Right atrium auricular region (tissue), 2 donors: ENCODE data around the gene SCAP. TPM values are rescaled to one million over a fixed set of nuclear protein-coding genes. Genes with fewer than 3 reads are reported as not detected.
"Not testable (repeated sequence)": the region's sequence is repeated elsewhere in the genome, so short reads cannot be mapped to it uniquely, and the experiment has no call there.

ENCODE experiments used
- DNase-seq: peaks from one replicate; pipeline ENCODE4 v3.0.0-alpha.2; 2019; ENCODE audit warnings: low spot score
- H3K27ac ChIP-seq, 2 donors: fragments of 200-600 bp; sonication (generic); 1 replicate in 1 of 2; 2 replicates in 1 of 2; pipeline ENCODE4 v1.5.1; 2016 to 2019
- H3K27me3 ChIP-seq, 2 donors: fragments of 200-600 bp; sonication (generic); one replicate each; pipeline versions ENCODE4 v1.5.1 to v1.6.0; 2017 to 2019
- H3K36me3 ChIP-seq: fragments of 200-600 bp; sonication (generic); one replicate; pipeline ENCODE4 v1.5.1; 2016
- H3K4me1 ChIP-seq, 2 donors: fragments of 200-600 bp; sonication (generic); one replicate each; pipeline versions ENCODE4 v1.5.1 to v1.6.0; 2017 to 2019
- H3K4me3 ChIP-seq, 2 donors: fragments of 200-600 bp; sonication (generic); 1 replicate in 1 of 2; 2 replicates in 1 of 2; pipeline ENCODE4 v1.5.1; 2017 to 2019; ENCODE audit warnings: mild to moderate bottlenecking in 1 of 2, moderate library complexity in 1 of 2
- H3K9me3 ChIP-seq, 2 donors: fragments of 200-600 bp; sonication (generic); one replicate each; pipeline ENCODE4 v1.5.1; 2019
- total RNA-seq, 2 donors: library from RNA; depleted of rRNA; stranded (reverse); fragments of >200 nt; gene quantifications; one replicate each; pipeline ENCODE4 v1.1.0, GENCODE V29; 2016
- TF ChIP-seq, protein P1 (sequence below), 2 donors: fragments of 200-600 bp; sonication (generic); IDR thresholded peaks; one replicate each; pipeline ENCODE4 v1.5.1; 2019; ENCODE audit warnings: antibody characterized with exemption in 2 of 2

Gene SCAP
- total RNA-seq, 2 donors from 2014 or later: 46.5 to 57.3 TPM

DNA sequence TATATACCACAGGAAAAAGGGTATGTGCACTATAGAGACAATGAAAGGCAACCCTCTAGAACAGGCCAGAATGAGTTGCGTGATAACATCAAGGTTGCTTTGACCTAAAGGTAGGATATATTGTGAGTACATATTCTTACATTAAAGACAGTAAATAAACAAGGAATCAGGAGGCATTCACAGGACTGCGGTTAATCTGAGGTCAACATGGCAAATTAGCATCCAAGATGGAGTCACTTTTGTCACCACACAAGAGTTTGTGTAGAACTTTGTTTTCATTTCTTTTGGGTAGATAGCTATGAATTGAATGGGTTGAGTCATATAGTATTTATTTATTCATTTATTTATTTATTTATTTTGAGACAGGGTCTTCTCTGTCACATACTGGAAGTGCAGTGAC, 11.5 kb upstream of the SCAP start:
- no peak for DNase-seq
- Histone ChIP-seq H3K9me3 (no peaks in the 10 kb centered on the region), H3K27me3 (no peaks in the 10 kb centered on the region), H3K4me1 (no peaks in the 10 kb centered on the region), H3K27ac (no peak overlapping the region), H3K4me3 (no peak overlapping the region), H3K36me3 (no peaks in the 10 kb centered on the region)
- TF ChIP-seq, protein P1, sequence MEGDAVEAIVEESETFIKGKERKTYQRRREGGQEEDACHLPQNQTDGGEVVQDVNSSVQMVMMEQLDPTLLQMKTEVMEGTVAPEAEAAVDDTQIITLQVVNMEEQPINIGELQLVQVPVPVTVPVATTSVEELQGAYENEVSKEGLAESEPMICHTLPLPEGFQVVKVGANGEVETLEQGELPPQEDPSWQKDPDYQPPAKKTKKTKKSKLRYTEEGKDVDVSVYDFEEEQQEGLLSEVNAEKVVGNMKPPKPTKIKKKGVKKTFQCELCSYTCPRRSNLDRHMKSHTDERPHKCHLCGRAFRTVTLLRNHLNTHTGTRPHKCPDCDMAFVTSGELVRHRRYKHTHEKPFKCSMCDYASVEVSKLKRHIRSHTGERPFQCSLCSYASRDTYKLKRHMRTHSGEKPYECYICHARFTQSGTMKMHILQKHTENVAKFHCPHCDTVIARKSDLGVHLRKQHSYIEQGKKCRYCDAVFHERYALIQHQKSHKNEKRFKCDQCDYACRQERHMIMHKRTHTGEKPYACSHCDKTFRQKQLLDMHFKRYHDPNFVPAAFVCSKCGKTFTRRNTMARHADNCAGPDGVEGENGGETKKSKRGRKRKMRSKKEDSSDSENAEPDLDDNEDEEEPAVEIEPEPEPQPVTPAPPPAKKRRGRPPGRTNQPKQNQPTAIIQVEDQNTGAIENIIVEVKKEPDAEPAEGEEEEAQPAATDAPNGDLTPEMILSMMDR (IDR thresholded peaks at IDR 0.05): no peak

DNA sequence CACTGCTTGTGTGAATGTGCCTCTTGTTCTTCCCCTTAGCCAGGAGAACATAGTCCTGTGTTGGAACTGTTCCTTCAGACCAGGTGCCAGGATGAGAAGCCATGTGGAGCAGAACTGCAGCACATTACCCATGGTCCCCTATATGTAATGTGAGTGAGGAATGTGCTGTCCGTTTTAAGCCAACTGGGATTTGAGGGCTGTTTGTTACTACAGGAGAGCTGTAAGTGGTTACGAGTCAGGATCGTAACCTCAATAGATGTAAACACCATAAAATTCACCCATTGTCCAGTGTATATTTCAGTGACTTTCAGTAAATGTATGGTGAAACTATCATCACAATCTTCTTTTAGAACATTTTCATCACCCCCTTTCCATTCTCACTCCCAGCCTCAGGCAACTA, 10.1 kb upstream of the SCAP start:
- TF ChIP-seq, protein P1 (IDR thresholded peaks at IDR 0.05): no peak
- H3K9me3 ChIP-seq: no peaks in the 10 kb centered on the region
- DNase-seq: no peak
- no peaks in the 10 kb centered on the region for H3K4me1 ChIP-seq
- H3K27me3 ChIP-seq: no peaks in the 10 kb centered on the region
- no peak overlapping the region for H3K27ac ChIP-seq
- H3K4me3 ChIP-seq: no peak overlapping the region
- no peaks in the 10 kb centered on the region for H3K36me3 ChIP-seq

DNA sequence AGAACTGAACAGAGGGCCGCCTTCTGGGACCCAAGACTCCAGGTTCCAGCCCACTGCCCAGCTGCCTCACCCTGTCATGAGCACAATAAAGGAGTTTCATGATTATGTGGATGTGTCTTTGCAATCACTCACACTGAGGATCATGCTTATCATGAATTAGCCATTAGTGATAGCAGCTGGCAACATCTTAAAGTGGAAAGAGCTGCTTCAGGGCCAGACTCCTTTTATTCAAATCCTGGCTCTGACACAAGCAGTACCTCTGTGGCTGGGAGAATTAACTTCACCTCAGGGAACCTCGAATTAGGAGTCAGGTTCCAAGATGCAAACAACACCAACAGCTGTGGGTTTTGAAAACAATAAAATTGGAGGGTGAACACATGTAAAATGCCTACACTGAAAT, 6.6 kb upstream of the SCAP start:
- no peak for DNase-seq
- H3K27me3 ChIP-seq: no peaks in the 10 kb centered on the region
- H3K27ac ChIP-seq: no peak overlapping the region
- no peaks in the 10 kb centered on the region for H3K9me3 ChIP-seq
- no peaks in the 10 kb centered on the region for H3K36me3 ChIP-seq
- H3K4me3 ChIP-seq: no peak overlapping the region
- H3K4me1 ChIP-seq: no peaks in the 10 kb centered on the region
- TF ChIP-seq, protein P1 (IDR thresholded peaks at IDR 0.05): no peak

DNA sequence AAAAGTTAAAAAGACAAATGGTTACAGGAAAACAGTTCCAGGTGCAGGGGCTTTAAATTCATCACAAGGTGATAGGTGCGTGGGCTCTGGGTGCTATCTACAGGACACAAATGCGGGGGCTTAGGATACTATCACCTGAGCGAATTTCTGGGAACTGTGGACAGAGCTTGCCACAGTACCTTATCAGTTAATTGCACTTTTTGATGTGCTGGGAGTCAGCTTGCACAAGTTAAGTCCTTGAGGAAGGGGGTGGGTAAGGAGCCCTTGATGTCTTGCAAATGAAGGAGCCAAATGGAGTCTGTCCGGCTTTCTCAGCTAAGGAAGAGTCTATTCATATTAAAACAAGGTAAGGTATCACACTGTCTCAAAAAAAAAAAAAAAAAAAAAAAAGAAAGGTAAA, 6.0 kb upstream of the SCAP start:
- H3K9me3 ChIP-seq, H3K27ac ChIP-seq, DNase-seq, H3K27me3 ChIP-seq, H3K4me3 ChIP-seq, H3K36me3 ChIP-seq, H3K4me1 ChIP-seq: not testable (repeated sequence)

DNA sequence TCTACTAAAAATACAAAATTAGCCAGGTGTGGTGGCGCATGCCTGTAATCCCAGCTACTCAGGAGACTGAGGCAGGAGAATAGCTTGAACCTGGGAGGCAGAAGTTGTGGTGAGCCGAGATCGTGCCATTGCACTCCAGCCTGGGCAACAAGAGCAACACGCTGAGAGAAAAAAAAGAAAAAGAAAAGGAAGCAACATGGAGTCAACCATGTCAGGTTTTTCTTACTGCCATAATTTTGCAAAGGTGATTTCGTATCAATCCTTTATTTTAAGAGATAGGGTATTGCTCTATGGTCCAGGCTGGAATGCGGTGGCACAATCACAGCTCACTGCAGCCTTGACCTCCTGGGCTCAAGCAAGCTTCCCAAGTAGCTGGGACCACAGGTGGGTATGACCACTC, 4.5 kb upstream of the SCAP start:
- peaks cover 0 to 10% of the 10 kb centered on the region in 2 donors for H3K4me1 ChIP-seq
- H3K36me3 ChIP-seq, H3K9me3 ChIP-seq, H3K27me3 ChIP-seq, DNase-seq, H3K27ac ChIP-seq, H3K4me3 ChIP-seq: not testable (repeated sequence)

DNA sequence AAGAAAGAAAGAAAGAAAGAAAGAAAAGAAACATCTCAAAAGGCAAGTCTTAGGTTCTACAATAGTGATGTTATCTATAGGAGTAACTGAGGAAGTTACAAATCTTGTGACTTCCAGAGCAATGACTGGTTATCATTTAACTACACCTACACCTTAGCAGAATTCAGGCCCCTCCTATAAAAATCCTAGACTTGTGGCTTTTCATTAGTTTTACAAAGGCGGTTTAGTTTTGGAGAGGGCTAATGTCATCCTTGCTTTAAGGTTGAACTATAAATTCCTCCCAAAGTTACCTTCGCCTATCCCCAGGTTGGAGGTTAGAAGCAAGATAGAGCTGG, 4.1 kb upstream of the SCAP start:
- Histone ChIP-seq H3K27me3 (no peaks in the 10 kb centered on the region), H3K4me3 (no peak overlapping the region), H3K36me3 (no peaks in the 10 kb centered on the region), H3K9me3 (no peaks in the 10 kb centered on the region), H3K27ac (no peak overlapping the region), H3K4me1 (peaks cover 0 to 13% of the 10 kb centered on the region in 2 donors)
- TF ChIP-seq, protein P1 (IDR thresholded peaks at IDR 0.05): no peak
- no peak for DNase-seq

DNA sequence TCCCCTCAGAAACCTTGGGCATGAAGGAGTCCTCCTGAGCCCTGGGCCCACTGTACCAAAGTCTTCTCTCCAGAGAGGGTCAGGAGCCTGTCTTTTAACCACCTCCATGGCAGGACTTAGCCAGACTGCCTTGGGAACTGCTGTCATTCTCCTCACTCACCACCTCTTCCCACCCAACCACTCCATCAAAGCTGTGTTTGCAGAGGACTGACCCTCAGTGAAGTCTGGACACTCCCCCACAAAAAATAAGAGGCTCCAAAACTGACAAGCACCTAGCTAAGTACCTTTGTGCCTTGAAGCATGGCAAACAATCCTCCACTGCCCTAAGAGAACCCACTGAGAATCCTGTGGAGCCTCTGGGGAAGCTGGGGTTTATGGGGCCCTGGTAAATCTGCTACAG, 2.3 kb upstream of the SCAP start:
- Histone ChIP-seq H3K9me3 (no peaks in the 10 kb centered on the region), H3K36me3 (no peaks in the 10 kb centered on the region), H3K27me3 (no peaks in the 10 kb centered on the region), H3K4me3 (no peak overlapping the region), H3K4me1 (peaks cover 0 to 27% of the 10 kb centered on the region in 2 donors), H3K27ac (no peak overlapping the region)
- TF ChIP-seq, protein P1 (IDR thresholded peaks at IDR 0.05): no peak
- no peak for DNase-seq
